Chondrocyte (in vitro differentiated cells): ENCODE data around the gene LRP6. TPM values are rescaled to one million over a fixed set of nuclear protein-coding genes. Genes with fewer than 3 reads are reported as not detected.

ENCODE experiments used
- DNase-seq: peaks from one replicate; pipeline ENCODE4 v3.0.0; 2021; ENCODE audit warnings: mixed read lengths, low spot score
- H3K27ac Mint-ChIP-seq: one replicate; pipeline ENCODE4 v1.8.0; 2021; ENCODE audit warnings: mild to moderate bottlenecking, moderate library complexity, mixed read lengths; ENCODE audit not compliant: unreplicated experiment
- H3K27me3 Mint-ChIP-seq: 2 replicates; pipeline ENCODE4 v1.8.0; 2021; ENCODE audit warnings: low read depth, mixed read lengths
- H3K36me3 Mint-ChIP-seq: 2 replicates; pipeline ENCODE4 v1.8.0; 2021; ENCODE audit warnings: low read depth, mixed read lengths
- H3K4me1 Mint-ChIP-seq: 2 replicates; pipeline ENCODE4 v1.8.0; 2021; ENCODE audit warnings: low read depth, mild to moderate bottlenecking, mixed read lengths
- H3K4me3 Mint-ChIP-seq: one replicate; pipeline ENCODE4 v1.8.0; 2021; ENCODE audit warnings: mild to moderate bottlenecking, moderate library complexity, mixed read lengths; ENCODE audit not compliant: unreplicated experiment
- H3K9me3 Mint-ChIP-seq: 2 replicates; pipeline ENCODE4 v1.8.0; 2021; ENCODE audit warnings: low read depth, mixed read lengths
- total RNA-seq: library from RNA; stranded (reverse); gene quantifications from 3 replicates; pipeline ENCODE4 v1.2.1, GENCODE V29; 2021
- TF ChIP-seq, protein P1 (sequence below): fragments of 200-600 bp; sonication (generic); IDR thresholded peaks from 2 replicates; pipeline ENCODE4 v1.5.0; 2021; ENCODE audit warnings: antibody characterized with exemption, mild to moderate bottlenecking, moderate library complexity

Gene LRP6
- total RNA-seq, 1 donor from 2014 or later: 41.4 TPM

DNA sequence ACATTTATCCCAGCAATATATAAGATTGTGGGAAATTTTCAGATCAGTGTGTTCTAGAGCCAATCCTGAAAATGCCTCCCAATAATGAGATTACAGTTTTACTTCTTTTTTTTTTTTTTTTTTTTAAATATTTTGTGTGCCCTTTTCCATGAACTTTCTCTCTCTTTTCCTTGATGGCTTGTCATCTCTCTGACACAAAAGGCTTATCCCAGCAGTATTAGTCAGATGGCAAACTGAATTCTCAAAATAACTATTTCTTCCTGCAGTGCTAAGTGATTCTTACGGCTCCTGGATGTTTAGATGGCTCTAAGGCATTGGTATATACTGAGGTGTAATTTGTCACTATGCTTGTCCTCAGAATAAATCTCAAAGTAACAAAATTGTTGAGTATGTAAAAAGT is 86.7 kb downstream of the LRP6 start:
- DNase-seq: no peak
- H3K4me1 Mint-ChIP-seq: peaks cover 48% of the 10 kb centered on the region
- no peak overlapping the region for H3K4me3 Mint-ChIP-seq
- H3K27ac Mint-ChIP-seq: peak overlapping the region; percentile 86
- peaks cover 7% of the 10 kb centered on the region for H3K36me3 Mint-ChIP-seq
- H3K27me3 Mint-ChIP-seq: no peaks in the 10 kb centered on the region
- H3K9me3 Mint-ChIP-seq: peaks cover 2% of the 10 kb centered on the region
- TF ChIP-seq, protein P1, sequence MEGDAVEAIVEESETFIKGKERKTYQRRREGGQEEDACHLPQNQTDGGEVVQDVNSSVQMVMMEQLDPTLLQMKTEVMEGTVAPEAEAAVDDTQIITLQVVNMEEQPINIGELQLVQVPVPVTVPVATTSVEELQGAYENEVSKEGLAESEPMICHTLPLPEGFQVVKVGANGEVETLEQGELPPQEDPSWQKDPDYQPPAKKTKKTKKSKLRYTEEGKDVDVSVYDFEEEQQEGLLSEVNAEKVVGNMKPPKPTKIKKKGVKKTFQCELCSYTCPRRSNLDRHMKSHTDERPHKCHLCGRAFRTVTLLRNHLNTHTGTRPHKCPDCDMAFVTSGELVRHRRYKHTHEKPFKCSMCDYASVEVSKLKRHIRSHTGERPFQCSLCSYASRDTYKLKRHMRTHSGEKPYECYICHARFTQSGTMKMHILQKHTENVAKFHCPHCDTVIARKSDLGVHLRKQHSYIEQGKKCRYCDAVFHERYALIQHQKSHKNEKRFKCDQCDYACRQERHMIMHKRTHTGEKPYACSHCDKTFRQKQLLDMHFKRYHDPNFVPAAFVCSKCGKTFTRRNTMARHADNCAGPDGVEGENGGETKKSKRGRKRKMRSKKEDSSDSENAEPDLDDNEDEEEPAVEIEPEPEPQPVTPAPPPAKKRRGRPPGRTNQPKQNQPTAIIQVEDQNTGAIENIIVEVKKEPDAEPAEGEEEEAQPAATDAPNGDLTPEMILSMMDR: no peak

GRCh38 chr12:12178559-12178958 is 88.3 kb downstream of the LRP6 start:
- no peak for DNase-seq
- Mint-ChIP-seq H3K27me3 (no peaks in the 10 kb centered on the region), H3K36me3 (peaks cover 7% of the 10 kb centered on the region), H3K4me1 (peaks cover 41% of the 10 kb centered on the region), H3K9me3 (peaks cover 2% of the 10 kb centered on the region), H3K27ac (no peak overlapping the region), H3K4me3 (no peak overlapping the region)
- TF ChIP-seq, protein P1: no peak

- Mint-ChIP-seq H3K27me3 (no peaks in the 10 kb centered on the region), H3K36me3 (peaks cover 7% of the 10 kb centered on the region), H3K4me3 (no peak overlapping the region), H3K27ac (no peak overlapping the region), H3K4me1 (peaks cover 34% of the 10 kb centered on the region), H3K9me3 (peaks cover 2% of the 10 kb centered on the region)
- TF ChIP-seq, protein P1: no peak
- DNase-seq: no peak
These were observed 90.4 kb downstream of the LRP6 start for GRCh38 chr12:12176402-12176801.

- Mint-ChIP-seq H3K36me3 (no peaks in the 10 kb centered on the region), H3K27me3 (no peaks in the 10 kb centered on the region), H3K27ac (peak overlapping the region; percentile 69), H3K9me3 (no peaks in the 10 kb centered on the region), H3K4me1 (peaks cover 13% of the 10 kb centered on the region), H3K4me3 (no peak overlapping the region)
- TF ChIP-seq, protein P1: no peak
- DNase-seq: no peak
These were observed 94.8 kb downstream of the LRP6 start for GRCh38 chr12:12171991-12172511.

DNA sequence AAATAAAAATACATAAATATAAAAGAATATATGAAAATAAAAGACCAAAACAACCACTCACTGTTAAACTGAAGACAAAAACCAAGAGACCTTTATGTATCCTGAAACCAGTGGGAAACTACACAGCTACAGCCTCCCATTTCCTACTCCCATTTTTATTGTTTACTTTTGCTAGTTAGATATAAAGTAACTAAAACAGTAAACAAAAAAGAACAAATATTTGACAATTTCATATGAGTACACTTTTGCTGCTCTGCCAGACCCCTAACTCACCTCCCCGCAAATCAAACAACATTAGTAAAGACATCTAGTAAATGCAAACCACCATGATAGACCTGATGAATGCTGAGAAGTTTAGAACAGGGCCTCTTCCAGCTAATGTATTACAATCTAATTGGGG is 99.0 kb downstream of the LRP6 start:
- Mint-ChIP-seq H3K36me3 (peaks cover 4% of the 10 kb centered on the region), H3K4me1 (peaks cover 20% of the 10 kb centered on the region), H3K9me3 (no peaks in the 10 kb centered on the region), H3K27me3 (no peaks in the 10 kb centered on the region), H3K27ac (no peak overlapping the region), H3K4me3 (no peak overlapping the region)
- no peak for DNase-seq
- TF ChIP-seq, protein P1: no peak
